CD4-positive, alpha-beta T cell (primary cell): ENCODE data around the gene NKRF. TPM values are rescaled to one million over a fixed set of nuclear protein-coding genes. Genes with fewer than 3 reads are reported as not detected.
A peak's percentile ranks its signal among the peaks of the same experiment; 100 is the strongest.

Source experiments
- ATAC-seq: fragments of 200-7000 bp; cut with Tn5 transposase; one replicate; pipeline ENCODE4 v1.10.0; 2022; ENCODE audit warnings: mild to moderate bottlenecking; ENCODE audit not compliant: poor library complexity
- CTCF ChIA-PET: fragments of 350-600 bp; sonication (Branson Sonifier 250); formaldehyde crosslinking; loops from one replicate; lab custom pipeline; 2021; ENCODE audit warnings: antibody characterized with exemption, inconsistent platforms; lab: Charles Lee
- POLR2A ChIA-PET: fragments of 350-600 bp; sonication (Branson Sonifier 250); formaldehyde crosslinking; loops from one replicate; lab custom pipeline; 2021; ENCODE audit warnings: antibody characterized with exemption, inconsistent platforms; lab: Charles Lee
- DNase-seq, 14 experiments: peaks; one replicate each; pipeline ENCODE4 v3.0.0-alpha.2; 2013 to 2020; ENCODE audit warnings: mixed read lengths in 2 of 14
- H3K27ac ChIP-seq, 2 donors: one replicate each; pipeline versions ENCODE4 v1.5.1 to v1.7.0; 2013; ENCODE audit warnings: low read length in 2 of 2, low read depth in 1 of 2, mild to moderate bottlenecking in 1 of 2
- H3K27me3 ChIP-seq, 2 experiments: 1 replicate in 1 of 2; 2 replicates in 1 of 2; pipeline versions ENCODE4 v1.6.1 to v1.7.0; 2013; ENCODE audit warnings: low read length in 2 of 2, control low read depth in 1 of 2, mild to moderate bottlenecking in 1 of 2, moderate library complexity in 1 of 2; ENCODE audit not compliant: insufficient read depth in 2 of 2, control insufficient read depth in 1 of 2
- H3K36me3 ChIP-seq: one replicate; pipeline ENCODE4 v1.6.1; 2013; ENCODE audit warnings: low read length, control low read depth; ENCODE audit not compliant: insufficient read depth
- H3K4me1 ChIP-seq: one replicate; pipeline ENCODE4 v1.6.1; 2013; ENCODE audit warnings: low read length, control low read depth; ENCODE audit not compliant: insufficient read depth
- H3K4me3 ChIP-seq: one replicate; pipeline ENCODE4 v1.5.1; 2013; ENCODE audit warnings: mild to moderate bottlenecking, low read length, moderate library complexity
- H3K9me3 ChIP-seq, 2 experiments: 1 replicate in 1 of 2; 2 replicates in 1 of 2; pipeline versions ENCODE4 v1.6.1 to v1.7.0; 2013; ENCODE audit warnings: low read length in 2 of 2, mild to moderate bottlenecking in 2 of 2, control low read depth in 1 of 2, moderate library complexity in 1 of 2; ENCODE audit not compliant: control insufficient read depth in 1 of 2, insufficient read depth in 1 of 2
- H3K27ac Mint-ChIP-seq: one replicate; pipeline ENCODE4 v1.8.0; 2020; ENCODE audit warnings: mixed read lengths
- H3K27me3 Mint-ChIP-seq: one replicate; pipeline ENCODE4 v1.8.0; 2021; ENCODE audit warnings: mixed read lengths
- H3K36me3 Mint-ChIP-seq: one replicate; pipeline ENCODE4 v1.8.0; 2021; ENCODE audit warnings: low read depth, mixed read lengths
- H3K4me1 Mint-ChIP-seq: one replicate; pipeline ENCODE4 v1.8.0; 2021; ENCODE audit warnings: low read depth, mixed read lengths
- H3K4me3 Mint-ChIP-seq: one replicate; pipeline ENCODE4 v1.8.0; 2020; ENCODE audit warnings: mild to moderate bottlenecking, mixed read lengths
- H3K9me3 Mint-ChIP-seq: one replicate; pipeline ENCODE4 v1.8.0; 2020; ENCODE audit warnings: mixed read lengths
- intact Hi-C, 2 experiments: fragments of 100-400 bp; cut with DNase I in 1 of 2; cut with micrococcal nuclease in 1 of 2; formaldehyde crosslinking; loops; one replicate each; pipeline versions ENCODE4 v1.15.1 to v1.9.0; 2023 to 2025; cut with DNase I, micrococcal nuclease
- total RNA-seq, 174 experiments: library from RNA in 2 of 174; stranded (reverse) in 2 of 174; gene quantifications; one replicate each; pipeline ENCODE4 v1.2.3 and lab custom pipeline; 2021 to 2026
- TF ChIP-seq, protein P1 (sequence below): fragments of 200-600 bp; IDR thresholded peaks from one replicate; pipeline ENCODE4 v1.8.0; 2022; ENCODE audit warnings: antibody characterized with exemption, mild to moderate bottlenecking

NKRF gene
- total RNA-seq, 2 experiments from 2014 or later: 16.4 to 16.5 TPM

DNA sequence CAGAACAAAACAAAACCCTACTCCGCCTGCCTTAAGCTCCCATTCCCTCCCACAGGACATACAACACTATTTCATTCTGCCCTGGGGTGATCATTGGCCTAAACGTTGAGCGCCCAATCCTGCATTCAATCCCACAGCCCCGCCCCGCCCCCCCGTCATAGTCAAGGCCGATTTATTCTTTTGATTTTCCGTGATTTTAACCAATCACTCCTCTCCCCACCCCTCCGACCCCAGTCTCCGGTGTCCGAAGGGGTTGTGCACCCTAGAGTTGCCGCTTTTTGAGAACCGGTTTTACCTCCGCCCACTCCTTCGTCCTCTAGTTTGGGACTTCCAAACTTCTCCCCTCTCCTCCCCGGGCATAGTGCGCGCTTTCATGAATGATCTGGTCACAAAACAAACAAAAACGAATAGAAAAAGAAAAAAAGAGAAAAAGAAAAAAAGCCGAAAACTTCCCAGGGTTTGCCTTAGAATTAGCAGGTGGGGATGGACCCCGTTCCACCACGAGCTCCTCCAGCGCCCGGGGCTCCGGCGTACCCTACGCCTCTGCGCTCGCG is 32.3 kb downstream of the NKRF start:
- TF ChIP-seq, protein P1, sequence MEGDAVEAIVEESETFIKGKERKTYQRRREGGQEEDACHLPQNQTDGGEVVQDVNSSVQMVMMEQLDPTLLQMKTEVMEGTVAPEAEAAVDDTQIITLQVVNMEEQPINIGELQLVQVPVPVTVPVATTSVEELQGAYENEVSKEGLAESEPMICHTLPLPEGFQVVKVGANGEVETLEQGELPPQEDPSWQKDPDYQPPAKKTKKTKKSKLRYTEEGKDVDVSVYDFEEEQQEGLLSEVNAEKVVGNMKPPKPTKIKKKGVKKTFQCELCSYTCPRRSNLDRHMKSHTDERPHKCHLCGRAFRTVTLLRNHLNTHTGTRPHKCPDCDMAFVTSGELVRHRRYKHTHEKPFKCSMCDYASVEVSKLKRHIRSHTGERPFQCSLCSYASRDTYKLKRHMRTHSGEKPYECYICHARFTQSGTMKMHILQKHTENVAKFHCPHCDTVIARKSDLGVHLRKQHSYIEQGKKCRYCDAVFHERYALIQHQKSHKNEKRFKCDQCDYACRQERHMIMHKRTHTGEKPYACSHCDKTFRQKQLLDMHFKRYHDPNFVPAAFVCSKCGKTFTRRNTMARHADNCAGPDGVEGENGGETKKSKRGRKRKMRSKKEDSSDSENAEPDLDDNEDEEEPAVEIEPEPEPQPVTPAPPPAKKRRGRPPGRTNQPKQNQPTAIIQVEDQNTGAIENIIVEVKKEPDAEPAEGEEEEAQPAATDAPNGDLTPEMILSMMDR: no peak
- CTCF ChIA-PET: interaction anchor here (1.3 to 1.9 kb wide), 2 partner anchors 9 to 105 kb away, joined by 3 to 6 read pairs; partner anchors contain the start of genes SLC25A5 and STEEP1
- Histone ChIP-seq H3K9me3 (no peaks in the 10 kb centered on the region), H3K36me3 (peaks cover 2% of the 10 kb centered on the region), H3K27ac (peak overlapping the region; percentile 65 to 80), H3K4me1 (peaks cover 14% of the 10 kb centered on the region), H3K4me3 (peak overlapping the region; percentile 75), H3K27me3 (no peaks in the 10 kb centered on the region)
- POLR2A ChIA-PET: interaction anchor here (0.6 to 2.6 kb wide), 17 partner anchors 9 to 913 kb away, joined by 3 to 27 read pairs (median 6); partner anchors contain the start of genes NKRF, RPL39, SEPTIN6 and SLC25A5
- DNase-seq: peak in 7 of 14 experiments; percentile 1 to 41 (median 20)
- peaks cover 23% of the 10 kb centered on the region for H3K4me1 Mint-ChIP-seq
- intact Hi-C loops: loop anchor here (1.0 to 10.0 kb wide), 4 partner anchors 9 to 301 kb away; partner anchors contain the start of genes NKRF (in 2 of the 2), NDUFA1 (in 1 of the 2), RNF113A (in 1 of the 2) and STEEP1 (in 1 of the 2)
- peak; percentile 5 for ATAC-seq
- H3K27ac Mint-ChIP-seq: peak overlapping the region; percentile 97
- no peaks in the 10 kb centered on the region for H3K27me3 Mint-ChIP-seq
- no peaks in the 10 kb centered on the region for H3K9me3 Mint-ChIP-seq
- H3K36me3 Mint-ChIP-seq: peaks cover 7% of the 10 kb centered on the region
- peak overlapping the region; percentile 94 for H3K4me3 Mint-ChIP-seq

DNA sequence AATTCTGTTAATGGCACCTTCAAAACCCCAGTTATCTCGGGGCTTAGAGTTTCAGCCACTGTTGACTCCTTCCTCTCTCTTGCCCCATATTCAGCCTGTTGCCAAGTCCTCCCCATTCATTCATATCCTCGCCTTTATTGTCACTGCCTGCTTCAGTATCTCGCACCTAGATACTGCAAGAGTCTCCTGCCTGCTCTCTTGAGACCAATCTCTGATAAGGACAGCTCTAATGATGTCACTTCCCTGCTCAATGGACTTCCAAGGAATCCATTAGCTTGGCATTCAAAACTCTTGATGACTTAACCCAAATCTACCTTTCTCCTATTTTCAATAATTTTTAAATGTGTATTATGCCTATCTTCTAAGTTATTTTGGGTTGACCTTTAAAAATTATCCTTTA is 33.0 kb downstream of the NKRF start:
- H3K27ac Mint-ChIP-seq: peak overlapping the region; percentile 97
- no peaks in the 10 kb centered on the region for H3K9me3 Mint-ChIP-seq
- intact Hi-C loops: loop anchor here in 1 of 2 experiments (5.0 to 10.0 kb wide), 2 partner anchors 34 to 302 kb away; partner anchors contain the start of genes NDUFA1, NKRF and RNF113A
- H3K36me3 ChIP-seq: peaks cover 2% of the 10 kb centered on the region
- no peak for ATAC-seq
- TF ChIP-seq, protein P1: no peak
- peaks cover 14% of the 10 kb centered on the region for H3K4me1 ChIP-seq
- no peak for DNase-seq
- peaks cover 7% of the 10 kb centered on the region for H3K36me3 Mint-ChIP-seq
- ChIA-PET POLR2A (interaction anchor here (0.6 to 2.6 kb wide), 7 partner anchors 8 to 226 kb away, joined by 3 to 27 read pairs (median 4); partner anchors contain the start of genes NKRF and STEEP1), CTCF (interaction anchor here (1.3 to 1.9 kb wide), 2 partner anchors 8 to 104 kb away, joined by 3 to 6 read pairs; partner anchors contain the start of genes SLC25A5 and STEEP1)
- peak overlapping the region; percentile 94 for H3K4me3 Mint-ChIP-seq
- peak overlapping the region; percentile 75 for H3K4me3 ChIP-seq
- no peak overlapping the region for H3K27ac ChIP-seq
- H3K27me3 Mint-ChIP-seq: no peaks in the 10 kb centered on the region
- peaks cover 18% of the 10 kb centered on the region for H3K4me1 Mint-ChIP-seq
- no peaks in the 10 kb centered on the region for H3K9me3 ChIP-seq
- no peaks in the 10 kb centered on the region for H3K27me3 ChIP-seq

DNA sequence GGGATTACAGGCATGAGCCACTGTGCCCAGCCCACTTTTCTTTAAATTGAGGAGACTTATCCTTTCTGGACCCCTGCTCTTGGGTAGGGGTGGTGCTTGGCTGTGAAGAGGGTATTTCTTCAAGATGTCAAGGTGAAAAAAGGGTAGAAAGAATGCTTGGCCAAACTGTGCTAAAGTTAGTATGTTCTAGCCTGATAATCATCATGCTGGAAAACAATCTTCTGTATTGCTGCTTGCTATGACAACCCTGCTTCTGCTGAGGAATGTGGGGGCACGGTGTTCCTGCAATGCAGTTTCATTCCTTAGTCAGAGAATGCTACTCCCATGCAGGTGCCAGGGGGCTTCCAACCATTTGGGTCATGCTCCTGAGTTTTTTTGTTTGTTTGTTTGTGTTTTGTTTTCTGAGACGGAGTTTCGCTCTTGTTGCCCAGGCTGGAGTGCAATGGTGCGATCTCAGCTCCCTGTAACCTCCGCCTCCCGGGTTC is 35.8 kb downstream of the NKRF start:
- intact Hi-C loops: loop anchor here in 1 of 2 experiments (5.0 to 10.0 kb wide), 2 partner anchors 37 to 304 kb away; partner anchors contain the start of genes NDUFA1, NKRF and RNF113A
- H3K36me3 ChIP-seq: no peaks in the 10 kb centered on the region
- ChIA-PET CTCF (no interaction called here), POLR2A (no interaction called here)
- H3K4me3 ChIP-seq: no peak overlapping the region
- Mint-ChIP-seq H3K36me3 (peaks cover 7% of the 10 kb centered on the region), H3K9me3 (no peaks in the 10 kb centered on the region), H3K4me3 (no peak overlapping the region), H3K27ac (no peak overlapping the region), H3K4me1 (peaks cover 7% of the 10 kb centered on the region), H3K27me3 (no peaks in the 10 kb centered on the region)
- peaks cover 10% of the 10 kb centered on the region for H3K4me1 ChIP-seq
- no peak overlapping the region for H3K27ac ChIP-seq
- ATAC-seq (no peak), DNase-seq (no peak)
- H3K27me3 ChIP-seq: no peaks in the 10 kb centered on the region
- no peaks in the 10 kb centered on the region for H3K9me3 ChIP-seq
- TF ChIP-seq, protein P1: no peak
